ENCODE results near the gene CDK19. TPM values are rescaled to one million over a fixed set of nuclear protein-coding genes. Genes with fewer than 3 reads are reported as not detected.
"Not testable (repeated sequence)": the region's sequence is repeated elsewhere in the genome, so short reads cannot be mapped to it uniquely, and the experiment has no call there.

The CDK19 gene
- total RNA-seq (2014; rRNA removed; shearing (Covaris generic)) = 4.0 and 4.9 TPM in 2 replicates
- polyA plus RNA-seq (2014; cell fraction: nucleus; rRNA removed) = 4.5 and 4.9 TPM in 2 replicates

GRCh38 chr6:110815411-110816409 lies at the start of gene CDK19:
Gene CDK19, minus strand, starts transcription at chr6:110815469. Its CDS starts 333 bp downstream, at chr6:110815136.
- DNase-seq (ENCODE audit: extremely low read depth, low read depth) = peak; percentile 95

- no peak for DNase-seq (ENCODE audit: extremely low read depth, low read depth)
These were observed 49.6 kb upstream of the CDK19 start for GRCh38 chr6:110864824-110865223.

GRCh38 chr6:110859335-110859792 lies 44.1 kb upstream of the CDK19 start:
- DNase-seq (ENCODE audit: extremely low read depth, low read depth) = no peak

- no peak for DNase-seq (ENCODE audit: extremely low read depth, low read depth)
These were observed 43.4 kb upstream of the CDK19 start for GRCh38 chr6:110858562-110859214.

GRCh38 chr6:110858016-110858415 lies 42.7 kb upstream of the CDK19 start:
- no peak for DNase-seq (ENCODE audit: extremely low read depth, low read depth)

- no peak for DNase-seq (ENCODE audit: extremely low read depth, low read depth)
These were observed 41.0 kb upstream of the CDK19 start for GRCh38 chr6:110856296-110856695.

- DNase-seq (ENCODE audit: extremely low read depth, low read depth) = no peak
These were observed 38.6 kb upstream of the CDK19 start for GRCh38 chr6:110853754-110854477.

- DNase-seq (ENCODE audit: extremely low read depth, low read depth) = no peak
These were observed 37.5 kb upstream of the CDK19 start for GRCh38 chr6:110852773-110853172.

- no peak for DNase-seq (ENCODE audit: extremely low read depth, low read depth)
These were observed 34.5 kb upstream of the CDK19 start for GRCh38 chr6:110849781-110850180.

GRCh38 chr6:110841266-110841665 lies 26.0 kb upstream of the CDK19 start:
- no peak for DNase-seq (ENCODE audit: extremely low read depth, low read depth)

GRCh38 chr6:110835751-110836150 lies 20.5 kb upstream of the CDK19 start:
- DNase-seq (ENCODE audit: extremely low read depth, low read depth) = not testable (repeated sequence)

- DNase-seq (ENCODE audit: extremely low read depth, low read depth) = no peak
These were observed 18.6 kb upstream of the CDK19 start for GRCh38 chr6:110833831-110834230.

- no peak for DNase-seq (ENCODE audit: extremely low read depth, low read depth)
These were observed 16.1 kb upstream of the CDK19 start for GRCh38 chr6:110831405-110831804.

GRCh38 chr6:110828396-110828795 lies 13.1 kb upstream of the CDK19 start:
- DNase-seq (ENCODE audit: extremely low read depth, low read depth) = no peak

- no peak for DNase-seq (ENCODE audit: extremely low read depth, low read depth)
These were observed 11.2 kb upstream of the CDK19 start for GRCh38 chr6:110826236-110827129.

GRCh38 chr6:110823146-110823545 lies 7.9 kb upstream of the CDK19 start:
- no peak for DNase-seq (ENCODE audit: extremely low read depth, low read depth)

- DNase-seq (ENCODE audit: extremely low read depth, low read depth) = no peak
These were observed 7.0 kb upstream of the CDK19 start for GRCh38 chr6:110822249-110822648.

GRCh38 chr6:110816677-110817076 lies 1.4 kb upstream of the CDK19 start:
- no peak for DNase-seq (ENCODE audit: extremely low read depth, low read depth)

- DNase-seq (ENCODE audit: extremely low read depth, low read depth) = peak; percentile 4
These were observed 256 bp downstream of the CDK19 start for GRCh38 chr6:110815015-110815410.
